NCI-H1092 treated with DMSO at 0.1 percent for 48 hours (cell line): ENCODE measurements around the gene OAS3.
"Not testable (repeated sequence)": the region's sequence is repeated elsewhere in the genome, so short reads cannot be mapped to it uniquely, and the experiment has no call there.

Experiments used
- DNase-seq: peaks from one replicate; lab custom pipeline; 2025; lab: John Stamatoyannopoulos, UW

Gene OAS3

GRCh38 chr12:112957125-112957524 is 18.9 kb downstream of the OAS3 start:
- DNase-seq = not testable (repeated sequence)

- DNase-seq = no peak
These were observed 22.8 kb downstream of the OAS3 start for GRCh38 chr12:112961074-112961473.

GRCh38 chr12:112961536-112961935 is 23.3 kb downstream of the OAS3 start:
- no peak for DNase-seq

GRCh38 chr12:112962561-112962960 is 24.3 kb downstream of the OAS3 start:
- no peak for DNase-seq

GRCh38 chr12:112963227-112963861 is 25.1 kb downstream of the OAS3 start:
- DNase-seq = no peak

- no peak for DNase-seq
These were observed 25.9 kb downstream of the OAS3 start for GRCh38 chr12:112964067-112964670.

- DNase-seq = no peak
These were observed 26.6 kb downstream of the OAS3 start for GRCh38 chr12:112964915-112965314.

- no peak for DNase-seq
These were observed 27.4 kb downstream of the OAS3 start for GRCh38 chr12:112965643-112966042.

- DNase-seq = no peak
These were observed 29.0 kb downstream of the OAS3 start for GRCh38 chr12:112967306-112967705.

- no peak for DNase-seq
These were observed 29.6 kb downstream of the OAS3 start for GRCh38 chr12:112967858-112968257.

- no peak for DNase-seq
These were observed 31.5 kb downstream of the OAS3 start for GRCh38 chr12:112969547-112970306.

GRCh38 chr12:112970391-112970790 is 32.1 kb downstream of the OAS3 start:
- no peak for DNase-seq

- DNase-seq = no peak
These were observed 33.0 kb downstream of the OAS3 start for GRCh38 chr12:112971248-112971647.

- no peak for DNase-seq
These were observed 34.9 kb downstream of the OAS3 start for GRCh38 chr12:112973011-112973735.

GRCh38 chr12:112973818-112974231 is 35.6 kb downstream of the OAS3 start:
- DNase-seq = no peak

- DNase-seq = no peak
These were observed 36.6 kb downstream of the OAS3 start for GRCh38 chr12:112974904-112975303.

GRCh38 chr12:112977139-112977538 is 38.9 kb downstream of the OAS3 start:
- DNase-seq = no peak

GRCh38 chr12:112977641-112978040 is 39.4 kb downstream of the OAS3 start:
- DNase-seq = no peak

GRCh38 chr12:112978163-112979040 is 40.1 kb downstream of the OAS3 start, which contains the start of gene OAS2:
TSS of gene OAS2 (plus strand) at chr12:112978519. CDS start at chr12:112978609, 90 bp downstream.
- no peak for DNase-seq

GRCh38 chr12:112979041-112979680 is 40.9 kb downstream of the OAS3 start:
- no peak for DNase-seq
